Panc1 (cell line): Measurements from ENCODE around the gene NCR3LG1. TPM values are rescaled to one million over a fixed set of nuclear protein-coding genes. Genes with fewer than 3 reads are reported as not detected.

Experiments
- ATAC-seq: fragments of 200-7000 bp; cut with Tn5 transposase; 2 replicates; pipeline ENCODE4 v1.9.1; 2020; ENCODE audit warnings: mild to moderate bottlenecking, moderate library complexity
- BruUV-seq: library from RNA; stranded (reverse); fragments of 400-500 nt; replicated peaks from 2 replicates; lab custom pipeline; 2021; lab: Mats Ljungman, UMichigan
- CTCF ChIA-PET: fragments of 300-600 bp; sonication (Branson Sonifier 250); formaldehyde crosslinking; loops from one replicate; lab custom pipeline; 2022; ENCODE audit warnings: antibody characterized with exemption; lab: Charles Lee
- POLR2A ChIA-PET: fragments of 300-600 bp; sonication (Branson Sonifier 250); formaldehyde crosslinking; loops from one replicate; lab custom pipeline; 2022; ENCODE audit warnings: antibody characterized with exemption; lab: Charles Lee
- DNase-seq: peaks from one replicate; pipeline ENCODE4 v3.0.0-alpha.2; 2010; ENCODE audit warnings: low read depth, low spot score
- H3K27ac ChIP-seq: 2 replicates; pipeline ENCODE4 v1.5.1; 2011; ENCODE audit warnings: mild to moderate bottlenecking, low read length, inconsistent platforms
- H3K27me3 ChIP-seq: fragments of 200-500 bp; sonication (Bioruptor generic); 2 replicates; pipeline ENCODE4 v1.6.0; 2014; ENCODE audit warnings: low read length, inconsistent platforms; ENCODE audit not compliant: control insufficient read depth, insufficient read depth
- H3K36me3 ChIP-seq: fragments of 200-500 bp; sonication (Bioruptor generic); 2 replicates; pipeline ENCODE4 v1.5.1; 2014; ENCODE audit warnings: inconsistent platforms, mild to moderate bottlenecking, low read length, moderate library complexity; ENCODE audit not compliant: control insufficient read depth, insufficient read depth
- H3K4me1 ChIP-seq: 2 replicates; pipeline ENCODE4 v1.5.1; 2011; ENCODE audit warnings: inconsistent platforms, mild to moderate bottlenecking, low read length, moderate library complexity; ENCODE audit not compliant: control insufficient read depth, insufficient read depth
- H3K4me3 ChIP-seq, 2 experiments: 2 replicates each; pipeline ENCODE4 v1.5.1; 2011 to 2012; ENCODE audit warnings: low read depth in 2 of 2, low read length in 2 of 2, mild to moderate bottlenecking in 2 of 2, inconsistent platforms in 1 of 2, moderate library complexity in 1 of 2
- H3K9me3 ChIP-seq: fragments of 200-500 bp; sonication (Bioruptor generic); 2 replicates; pipeline ENCODE4 v1.5.1; 2014; ENCODE audit warnings: low read depth, mild to moderate bottlenecking, inconsistent platforms, low read length, moderate library complexity; ENCODE audit not compliant: control insufficient read depth, insufficient read depth
- POLR2AphosphoS5 ChIP-seq: IDR thresholded peaks from 2 replicates; pipeline ENCODE4 v1.6.1; 2012; ENCODE audit warnings: mild to moderate bottlenecking, low read depth, low read length, moderate library complexity
- SIN3A ChIP-seq: IDR thresholded peaks from 2 replicates; pipeline ENCODE4 v1.6.1; 2012; ENCODE audit warnings: low read depth, mild to moderate bottlenecking, low read length, moderate library complexity, borderline replicate concordance; ENCODE audit not compliant: insufficient read depth
- TCF7L2 ChIP-seq: IDR thresholded peaks from 2 replicates; pipeline ENCODE4 v1.6.1; 2011; ENCODE audit warnings: mild to moderate bottlenecking, low read depth, low read length, inconsistent platforms
- in situ Hi-C: cut with HindIII; loops from 2 replicates; pipeline ENCODE4 v1.10.0; 2016; ENCODE audit warnings: low sequenced_read_pairs, low pct_unique_long_range_greater_than_20kb
- intact Hi-C: fragments of 100-400 bp; cut with micrococcal nuclease; formaldehyde crosslinking; loops from one replicate; pipeline ENCODE4 v1.10.0; 2022; ENCODE audit not compliant: unreplicated experiment
- total RNA-seq: library from RNA; stranded (reverse); gene quantifications from one replicate; pipeline ENCODE4 v1.2.1, GENCODE V29; 2021; ENCODE audit not compliant: unreplicated experiment
- TF ChIP-seq, protein P1 (sequence below), 2 experiments: IDR thresholded peaks; 2 replicates each; pipeline ENCODE4 v1.6.1; 2011 to 2012; ENCODE audit warnings: low read depth in 2 of 2, control low read depth in 1 of 2, low read length in 1 of 2, mild to moderate bottlenecking in 1 of 2, moderate library complexity in 1 of 2; ENCODE audit not compliant: insufficient read depth in 1 of 2
- TF ChIP-seq, protein P2 (sequence below): fragments of 450-650 bp; IDR thresholded peaks from 2 replicates; pipeline ENCODE4 v1.5.1; 2017; ENCODE audit warnings: mild to moderate bottlenecking

NCR3LG1 gene
- total RNA-seq, 1 experiment from 2014 or later: 8.6 TPM

DNA sequence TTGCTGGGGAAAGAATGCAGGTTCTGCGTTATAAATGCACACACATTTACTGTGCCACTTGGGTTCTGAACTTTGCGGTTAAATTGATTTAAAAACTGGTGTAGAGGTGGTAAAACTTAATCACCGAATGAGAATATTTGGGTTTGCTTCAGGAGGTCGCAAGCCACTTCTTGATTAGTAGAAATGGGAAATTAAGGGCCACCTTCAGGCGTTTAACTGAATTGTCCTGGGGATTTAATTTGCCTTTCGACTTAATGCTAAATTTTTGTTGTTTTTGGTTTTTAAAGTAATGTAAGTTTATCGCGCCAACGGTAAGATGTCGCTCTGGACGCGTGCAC, 459 bp upstream of the NCR3LG1 start:
- ChIA-PET POLR2A (no interaction called here), CTCF (no interaction called here)
- in situ Hi-C loops: no loop called here
- intact Hi-C loops: loop anchor here (5.0 kb wide), 2 partner anchors 74 to 119 kb away; partner anchors contain the start of gene NUCB2
- DNase-seq: no peak
- no peak overlapping the region for H3K27ac ChIP-seq
- BruUV-seq: no TSS peak
- TF ChIP-seq, protein P1, sequence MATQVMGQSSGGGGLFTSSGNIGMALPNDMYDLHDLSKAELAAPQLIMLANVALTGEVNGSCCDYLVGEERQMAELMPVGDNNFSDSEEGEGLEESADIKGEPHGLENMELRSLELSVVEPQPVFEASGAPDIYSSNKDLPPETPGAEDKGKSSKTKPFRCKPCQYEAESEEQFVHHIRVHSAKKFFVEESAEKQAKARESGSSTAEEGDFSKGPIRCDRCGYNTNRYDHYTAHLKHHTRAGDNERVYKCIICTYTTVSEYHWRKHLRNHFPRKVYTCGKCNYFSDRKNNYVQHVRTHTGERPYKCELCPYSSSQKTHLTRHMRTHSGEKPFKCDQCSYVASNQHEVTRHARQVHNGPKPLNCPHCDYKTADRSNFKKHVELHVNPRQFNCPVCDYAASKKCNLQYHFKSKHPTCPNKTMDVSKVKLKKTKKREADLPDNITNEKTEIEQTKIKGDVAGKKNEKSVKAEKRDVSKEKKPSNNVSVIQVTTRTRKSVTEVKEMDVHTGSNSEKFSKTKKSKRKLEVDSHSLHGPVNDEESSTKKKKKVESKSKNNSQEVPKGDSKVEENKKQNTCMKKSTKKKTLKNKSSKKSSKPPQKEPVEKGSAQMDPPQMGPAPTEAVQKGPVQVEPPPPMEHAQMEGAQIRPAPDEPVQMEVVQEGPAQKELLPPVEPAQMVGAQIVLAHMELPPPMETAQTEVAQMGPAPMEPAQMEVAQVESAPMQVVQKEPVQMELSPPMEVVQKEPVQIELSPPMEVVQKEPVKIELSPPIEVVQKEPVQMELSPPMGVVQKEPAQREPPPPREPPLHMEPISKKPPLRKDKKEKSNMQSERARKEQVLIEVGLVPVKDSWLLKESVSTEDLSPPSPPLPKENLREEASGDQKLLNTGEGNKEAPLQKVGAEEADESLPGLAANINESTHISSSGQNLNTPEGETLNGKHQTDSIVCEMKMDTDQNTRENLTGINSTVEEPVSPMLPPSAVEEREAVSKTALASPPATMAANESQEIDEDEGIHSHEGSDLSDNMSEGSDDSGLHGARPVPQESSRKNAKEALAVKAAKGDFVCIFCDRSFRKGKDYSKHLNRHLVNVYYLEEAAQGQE (IDR thresholded peaks at IDR 0.05; ENCODE audit: insufficient read depth in 1 of 2, low read depth in 2 of 2, low read length in 1 of 2): no peak
- TF ChIP-seq, protein P2, sequence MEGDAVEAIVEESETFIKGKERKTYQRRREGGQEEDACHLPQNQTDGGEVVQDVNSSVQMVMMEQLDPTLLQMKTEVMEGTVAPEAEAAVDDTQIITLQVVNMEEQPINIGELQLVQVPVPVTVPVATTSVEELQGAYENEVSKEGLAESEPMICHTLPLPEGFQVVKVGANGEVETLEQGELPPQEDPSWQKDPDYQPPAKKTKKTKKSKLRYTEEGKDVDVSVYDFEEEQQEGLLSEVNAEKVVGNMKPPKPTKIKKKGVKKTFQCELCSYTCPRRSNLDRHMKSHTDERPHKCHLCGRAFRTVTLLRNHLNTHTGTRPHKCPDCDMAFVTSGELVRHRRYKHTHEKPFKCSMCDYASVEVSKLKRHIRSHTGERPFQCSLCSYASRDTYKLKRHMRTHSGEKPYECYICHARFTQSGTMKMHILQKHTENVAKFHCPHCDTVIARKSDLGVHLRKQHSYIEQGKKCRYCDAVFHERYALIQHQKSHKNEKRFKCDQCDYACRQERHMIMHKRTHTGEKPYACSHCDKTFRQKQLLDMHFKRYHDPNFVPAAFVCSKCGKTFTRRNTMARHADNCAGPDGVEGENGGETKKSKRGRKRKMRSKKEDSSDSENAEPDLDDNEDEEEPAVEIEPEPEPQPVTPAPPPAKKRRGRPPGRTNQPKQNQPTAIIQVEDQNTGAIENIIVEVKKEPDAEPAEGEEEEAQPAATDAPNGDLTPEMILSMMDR: peak; percentile 44
- TF ChIP-seq POLR2AphosphoS5: no peak
- TF ChIP-seq SIN3A: no peak
- H3K9me3 ChIP-seq: no peaks in the 10 kb centered on the region
- H3K4me1 ChIP-seq: peaks cover 4% of the 10 kb centered on the region; the same call in 1 of the 2 replicates
- H3K36me3 ChIP-seq: no peaks in the 10 kb centered on the region
- ATAC-seq: no peak
- peak overlapping the region; percentile 58 to 89 for H3K4me3 ChIP-seq
- H3K27me3 ChIP-seq: no peaks in the 10 kb centered on the region

DNA sequence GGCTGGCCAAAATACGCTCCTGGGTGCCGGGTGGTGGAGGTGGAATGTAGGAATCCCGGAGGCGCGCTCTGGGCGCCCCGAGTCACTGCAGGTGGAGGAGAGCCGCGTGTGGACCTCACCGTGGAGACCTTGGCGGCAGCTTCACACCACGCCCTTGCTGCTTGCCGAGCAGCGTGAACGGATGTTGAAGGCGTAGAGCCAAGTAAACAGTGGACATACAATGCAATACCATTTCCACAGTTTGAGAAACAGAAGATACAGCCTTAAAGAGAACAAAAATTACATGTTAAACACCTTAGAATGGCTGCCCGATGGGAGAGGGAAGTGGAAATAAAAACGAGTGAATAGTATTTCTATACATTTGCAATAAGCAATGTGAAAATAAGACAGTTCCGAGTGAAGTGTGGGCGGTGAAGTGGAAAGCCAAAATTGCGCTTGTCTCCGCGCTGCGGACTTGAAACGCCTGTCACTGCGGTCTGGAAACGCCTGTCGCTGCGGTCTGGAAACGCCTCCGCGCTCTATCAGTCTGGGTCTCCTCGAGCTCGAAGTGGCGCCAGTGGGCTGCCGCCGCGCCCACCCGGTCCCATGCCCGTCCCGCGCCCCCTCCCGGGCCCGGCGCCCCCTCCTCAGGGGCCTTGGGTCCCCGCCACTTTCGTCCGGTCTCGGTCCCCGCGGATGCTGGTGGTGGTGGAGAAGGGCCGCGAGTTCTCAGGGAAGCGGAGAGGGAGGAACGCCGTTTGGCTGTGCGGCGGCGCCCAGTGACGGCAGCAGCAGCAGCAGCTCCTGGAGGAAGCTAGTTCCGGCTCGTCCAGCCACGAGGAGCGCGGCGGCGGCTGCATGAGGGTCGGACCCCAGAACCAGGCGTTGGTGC, 1.6 kb downstream of the NCR3LG1 start:
- TF ChIP-seq SIN3A (0 out of 2 replicates have a peak, but pooled peaks have one; percentile 64), POLR2AphosphoS5 (peak; percentile 33), TCF7L2 (no peak)
- TF ChIP-seq, protein P2: no peak
- TF ChIP-seq, protein P1 (IDR thresholded peaks at IDR 0.05; ENCODE audit: insufficient read depth in 1 of 2, low read depth in 2 of 2, low read length in 1 of 2): no peak
- no peaks in the 10 kb centered on the region for H3K9me3 ChIP-seq
- ATAC-seq (peak; percentile 88), DNase-seq (peak; percentile 28)
- intact Hi-C loops (loop anchor here (5.0 kb wide), 2 partner anchors 76 to 121 kb away; partner anchors contain the start of gene NUCB2), in situ Hi-C loops (no loop called here)
- ChIA-PET CTCF (interaction anchor here (0.5 to 0.7 kb wide), 2 partner anchors 90 to 380 kb away, joined by 3 to 4 read pairs; no protein-coding TSS in a partner anchor), POLR2A (interaction anchor here (0.6 kb wide), 3 partner anchors 78 to 276 kb away, joined by 3 to 8 read pairs (median 3); partner anchors contain the start of gene RPS13)
- peak overlapping the region; percentile 84 for H3K27ac ChIP-seq
- H3K4me3 ChIP-seq: peak overlapping the region; percentile 58 to 89
- no peaks in the 10 kb centered on the region for H3K36me3 ChIP-seq
- BruUV-seq: TSS peak; percentile 76
- peaks cover 4% of the 10 kb centered on the region; the same call in 1 of the 2 replicates for H3K4me1 ChIP-seq
- no peaks in the 10 kb centered on the region for H3K27me3 ChIP-seq
